Measurements from ENCODE around the gene BICC1. TPM values are rescaled to one million over a fixed set of nuclear protein-coding genes. Genes with fewer than 3 reads are reported as not detected.

Gene BICC1
- total and polyA plus RNA-seq, 2 donors (not counting 3 experiments of a cell fraction or from before 2014, with no cell fraction given) = 0.06 to 0.29 TPM

- DNase-seq (ENCODE audit: low read depth, low spot score) (no peak), FAIRE-seq (no peak)
- Histone ChIP-seq H3K36me3 (ENCODE audit: control insufficient read depth in 2 of 2, extremely low read depth in 1 of 2, insufficient read depth in 2 of 2, low read length in 2 of 2) (no peaks in the 10 kb centered on the region), H3K4me2 (ENCODE audit: insufficient read depth, low read length) (no peak overlapping the region), H3K9me3 (replicated peaks; ENCODE audit: control insufficient read depth, insufficient read depth, low read length) (no peaks in the 10 kb centered on the region), H3K27ac (ENCODE audit: insufficient read depth, low read depth, low read length) (no peak overlapping the region), H3K9me1 (replicated peaks; ENCODE audit: control insufficient read depth, extremely low read depth, insufficient read depth, low read length) (no peaks in the 10 kb centered on the region), H3K27me3 (ENCODE audit: control insufficient read depth in 2 of 2, insufficient read depth in 2 of 2, low read length in 2 of 2) (no peaks in the 10 kb centered on the region), H4K20me1 (replicated peaks; ENCODE audit: control insufficient read depth, extremely low read depth, insufficient read depth, low read length) (no peaks in the 10 kb centered on the region), H2AFZ (ENCODE audit: low read depth, low read length) (no peak overlapping the region), H3K4me3 (replicated peaks in 1 of 3; ENCODE audit: insufficient read depth in 1 of 3, low read depth in 1 of 3, low read length in 3 of 3) (no peak overlapping the region), H3K4me1 (ENCODE audit: control insufficient read depth, extremely low read depth, insufficient read depth, low read length) (no peaks in the 10 kb centered on the region), H3K79me2 (ENCODE audit: control insufficient read depth, insufficient read depth, low read length) (no peaks in the 10 kb centered on the region), H3K9ac (replicated peaks; ENCODE audit: extremely low read depth, insufficient read depth, low read length) (no peak overlapping the region)
- POLR2A ChIA-PET = no interaction called here
- TF ChIP-seq JUN (IDR thresholded peaks at IDR 0.05; ENCODE audit: borderline replicate concordance, insufficient read depth, insufficient read length, low read depth) (no peak), EZH2 (IDR thresholded peaks at IDR 0.05; ENCODE audit: borderline replicate concordance, low read depth, low read length, severe bottlenecking) (no peak), FOS (IDR thresholded peaks at IDR 0.05; ENCODE audit: borderline replicate concordance, insufficient read depth, low read length) (no peak), GATA2 (IDR thresholded peaks at IDR 0.05; ENCODE audit: insufficient read depth, insufficient read length, low read depth, low read length) (no peak), POLR2AphosphoS5 (IDR thresholded peaks at IDR 0.05; ENCODE audit: insufficient read depth, low read depth, low read length) (no peak), POLR2A (IDR thresholded peaks at IDR 0.05; ENCODE audit: low read depth, low read length) (no peak), MYC (IDR thresholded peaks at IDR 0.05; ENCODE audit: low read depth, low read length) (no peak)
- TF ChIP-seq, protein P1, sequence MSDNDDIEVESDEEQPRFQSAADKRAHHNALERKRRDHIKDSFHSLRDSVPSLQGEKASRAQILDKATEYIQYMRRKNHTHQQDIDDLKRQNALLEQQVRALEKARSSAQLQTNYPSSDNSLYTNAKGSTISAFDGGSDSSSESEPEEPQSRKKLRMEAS (IDR thresholded peaks at IDR 0.05; ENCODE audit: insufficient read depth, insufficient read length) = no peak
- TF ChIP-seq, protein P2, sequence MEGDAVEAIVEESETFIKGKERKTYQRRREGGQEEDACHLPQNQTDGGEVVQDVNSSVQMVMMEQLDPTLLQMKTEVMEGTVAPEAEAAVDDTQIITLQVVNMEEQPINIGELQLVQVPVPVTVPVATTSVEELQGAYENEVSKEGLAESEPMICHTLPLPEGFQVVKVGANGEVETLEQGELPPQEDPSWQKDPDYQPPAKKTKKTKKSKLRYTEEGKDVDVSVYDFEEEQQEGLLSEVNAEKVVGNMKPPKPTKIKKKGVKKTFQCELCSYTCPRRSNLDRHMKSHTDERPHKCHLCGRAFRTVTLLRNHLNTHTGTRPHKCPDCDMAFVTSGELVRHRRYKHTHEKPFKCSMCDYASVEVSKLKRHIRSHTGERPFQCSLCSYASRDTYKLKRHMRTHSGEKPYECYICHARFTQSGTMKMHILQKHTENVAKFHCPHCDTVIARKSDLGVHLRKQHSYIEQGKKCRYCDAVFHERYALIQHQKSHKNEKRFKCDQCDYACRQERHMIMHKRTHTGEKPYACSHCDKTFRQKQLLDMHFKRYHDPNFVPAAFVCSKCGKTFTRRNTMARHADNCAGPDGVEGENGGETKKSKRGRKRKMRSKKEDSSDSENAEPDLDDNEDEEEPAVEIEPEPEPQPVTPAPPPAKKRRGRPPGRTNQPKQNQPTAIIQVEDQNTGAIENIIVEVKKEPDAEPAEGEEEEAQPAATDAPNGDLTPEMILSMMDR (IDR thresholded peaks at IDR 0.05; ENCODE audit: extremely low read depth in 1 of 2, insufficient read depth in 1 of 2, low read depth in 1 of 2, low read length in 2 of 2) = no peak
- CTCF ChIA-PET = interaction anchor here (1.0 kb wide), 1 partner anchor 42 kb away, joined by 3 read pairs; no protein-coding TSS in a partner anchor
- intact Hi-C loops (cut with micrococcal nuclease) (no loop called here), dilution Hi-C loops (cut with MboI; ENCODE audit: extremely low pct_ligation_motif_present, low sequenced_read_pairs) (no loop called here)
- BruUV-seq (replicated peaks) = no TSS peak
These were observed 41.6 kb downstream of the BICC1 start for GRCh38 chr10:58554316-58554715.
